ENCODE data around the gene PAK4. TPM values are rescaled to one million over a fixed set of nuclear protein-coding genes. Genes with fewer than 3 reads are reported as not detected.

The PAK4 gene
- total RNA-seq, 8 experiments from 2014 or later = 6.5 to 42.8 (median 11.9) TPM

DNA sequence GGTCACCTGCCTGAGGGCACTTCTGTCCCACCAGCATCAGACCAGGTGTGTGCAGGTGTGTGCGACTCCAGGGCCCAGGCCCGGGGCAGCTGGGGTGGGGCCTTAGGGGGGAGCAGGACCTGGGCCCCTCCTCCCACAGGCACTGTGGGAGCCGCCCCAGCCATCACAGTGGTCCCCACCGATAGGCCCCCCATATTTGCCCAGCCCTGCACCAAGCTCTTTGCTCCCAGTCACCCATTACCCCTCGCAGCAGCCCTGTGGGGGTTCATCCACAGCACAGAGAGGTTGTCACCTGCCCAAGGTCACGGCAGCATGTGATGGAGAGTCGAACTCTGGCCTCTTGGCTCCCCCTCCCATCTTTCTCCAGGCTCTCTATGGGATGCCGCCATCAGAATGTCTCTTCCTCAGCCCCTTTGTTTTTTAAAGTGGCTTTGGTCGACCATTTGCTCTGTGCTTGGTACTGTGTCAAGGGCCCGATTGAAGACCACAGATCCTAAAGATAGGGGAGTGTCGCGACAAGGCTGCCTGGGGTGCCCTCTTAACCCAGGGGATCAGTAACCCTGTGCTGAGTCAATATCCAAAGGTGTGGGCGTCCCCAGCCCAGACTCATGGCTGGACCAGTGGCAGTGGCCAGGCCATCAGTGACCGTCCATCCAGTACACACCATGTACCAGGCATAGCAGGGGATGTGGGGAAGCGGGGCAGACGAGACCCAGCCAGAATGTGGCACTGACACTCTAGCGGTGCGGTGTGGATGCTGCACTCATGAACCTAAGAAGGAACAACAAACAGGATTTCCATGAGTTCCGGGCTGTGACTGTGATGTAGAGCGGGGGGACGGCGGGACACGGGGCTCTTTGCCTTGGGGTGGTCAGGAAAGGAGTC, 42.9 kb downstream of the PAK4 start:
- peaks cover 2 to 11% of the 10 kb centered on the region in 2 donors for H3K4me1 ChIP-seq (replicated peaks in 1 of 2)
- in situ Hi-C loops (cut with MboI; ENCODE audit: low pct_unique_long_range_greater_than_20kb in 2 of 9, low sequenced_read_pairs in 9 of 9, unreplicated experiment in 9 of 9) = no loop called here
- no peak for ATAC-seq (replicated peaks in 6 of 8)
- 87 to 100% (median 94%) methylated on average over 3 to 6 of the region's 23 CpGs; no CpG with 5 or more reads in 5 of the 10 experiments for WGBS, 10 experiments
- no peak overlapping the region for H3K4me3 ChIP-seq
- H3K27ac ChIP-seq = no peak overlapping the region

GRCh38 chr19:39169143-39169810, 43.7 kb downstream of the PAK4 start:
- no peak for ATAC-seq (replicated peaks in 6 of 8)
- 94 to 100% methylated on average over 2 to 7 of the region's 36 CpGs; no CpG with 5 or more reads in 8 of the 10 experiments for WGBS, 10 experiments
- in situ Hi-C loops (cut with MboI; ENCODE audit: low pct_unique_long_range_greater_than_20kb in 2 of 9, low sequenced_read_pairs in 9 of 9, unreplicated experiment in 9 of 9) = no loop called here
- Histone ChIP-seq H3K4me1 (replicated peaks in 1 of 2) (peaks cover 2 to 11% of the 10 kb centered on the region in 2 donors), H3K27ac (no peak overlapping the region), H3K4me3 (no peak overlapping the region)

DNA sequence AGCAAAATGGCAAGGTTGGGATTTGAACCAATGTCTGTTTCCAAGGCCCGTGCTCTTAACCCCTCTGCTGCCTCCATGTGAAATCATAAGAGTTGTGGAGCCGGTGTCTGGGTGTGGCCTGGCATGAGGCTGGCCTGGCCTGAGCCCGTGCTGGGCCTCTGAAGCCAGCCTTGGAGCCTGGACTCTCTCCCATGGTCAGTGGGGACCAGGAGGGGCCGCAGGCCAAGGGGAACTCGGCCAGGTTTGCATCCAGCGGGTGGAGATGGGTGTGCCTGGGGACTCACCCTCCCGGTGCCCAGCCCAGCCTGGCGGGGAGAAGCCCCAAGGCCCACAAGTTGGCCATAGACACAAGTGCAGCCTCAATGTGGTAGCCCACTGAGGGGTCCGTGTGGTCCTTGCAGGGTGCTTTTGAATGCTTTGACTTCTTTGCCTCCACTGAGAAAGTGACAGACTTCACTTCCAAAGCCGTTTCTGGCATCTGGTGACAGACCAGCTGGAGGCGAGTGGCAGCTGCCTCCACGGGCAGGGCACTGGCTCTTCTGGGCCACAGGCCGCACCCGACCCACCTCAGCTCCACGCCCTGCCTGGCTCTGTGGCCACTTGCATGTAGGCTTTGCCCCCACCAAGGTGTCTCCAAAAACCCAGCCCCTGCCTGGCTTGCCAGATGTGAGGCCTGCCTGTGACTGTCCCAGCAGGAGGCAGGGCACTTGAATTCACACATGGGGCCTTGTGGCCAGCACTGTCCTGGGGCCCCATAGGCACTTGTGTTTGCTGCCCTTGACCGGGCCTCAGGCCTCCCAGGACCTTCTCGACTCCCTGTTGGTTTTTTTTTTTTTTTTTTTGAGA, 45.0 kb downstream of the PAK4 start:
- H3K27ac ChIP-seq = no peak overlapping the region
- in situ Hi-C loops (cut with MboI; ENCODE audit: low pct_unique_long_range_greater_than_20kb in 2 of 9, low sequenced_read_pairs in 9 of 9, unreplicated experiment in 9 of 9) = no loop called here
- no peak overlapping the region for H3K4me3 ChIP-seq
- ATAC-seq (replicated peaks in 6 of 8) = peak in 3 of 8 experiments; percentile 27 to 71 (median 57)
- 33 to 88% (median 79%) methylated on average over 2 to 6 of the region's 17 CpGs; no CpG with 5 or more reads in 7 of the 10 experiments for WGBS, 10 experiments
- peaks cover 2 to 11% of the 10 kb centered on the region in 2 donors for H3K4me1 ChIP-seq (replicated peaks in 1 of 2)

DNA sequence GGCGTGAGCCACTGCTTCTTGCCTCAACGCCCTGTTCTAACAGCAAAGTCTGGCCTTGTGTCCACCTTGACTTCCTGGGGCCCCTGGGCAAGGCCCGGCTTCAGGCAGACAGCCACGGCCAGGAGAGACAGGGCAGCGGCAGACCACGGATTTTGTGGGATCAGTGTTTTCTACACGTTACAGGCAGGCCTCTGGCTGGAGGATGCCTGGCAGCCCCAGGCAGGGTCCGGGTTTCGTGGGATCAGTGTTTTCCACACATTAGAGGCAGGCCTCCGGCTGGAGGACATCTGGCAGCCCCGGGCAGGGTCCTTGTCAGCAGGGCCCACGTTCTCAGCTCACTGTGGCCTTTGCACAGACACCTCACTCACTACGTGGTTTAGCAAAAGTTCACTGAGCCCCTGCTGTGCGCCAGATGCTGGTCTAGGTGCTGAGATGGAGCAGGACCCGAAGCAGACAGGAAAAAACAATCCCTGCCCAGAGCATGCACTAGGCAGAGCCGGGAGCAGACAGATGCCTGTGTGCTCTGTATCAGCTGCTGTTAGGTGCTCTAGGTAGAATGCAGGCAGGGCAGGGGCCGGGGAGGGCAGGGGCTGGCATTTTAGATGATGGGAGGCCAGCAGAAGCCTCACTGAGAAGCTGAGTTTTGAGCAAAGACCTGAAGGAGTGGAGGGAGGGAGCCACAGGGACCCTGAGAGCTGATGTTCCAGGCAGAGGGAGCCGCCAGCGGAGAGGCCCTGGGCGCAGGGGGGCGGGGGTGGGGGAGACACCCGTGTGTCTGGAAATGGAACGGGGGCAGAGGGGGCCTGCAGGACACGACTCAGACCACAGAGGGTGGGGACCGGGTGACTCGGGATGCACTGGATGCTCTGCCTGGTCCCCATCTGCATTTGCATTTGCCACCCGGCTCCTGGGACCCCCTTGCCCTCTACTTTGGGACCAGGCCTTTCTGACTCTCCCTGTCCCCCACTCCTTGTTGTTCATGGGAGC, 46.2 kb downstream of the PAK4 start:
- WGBS, 10 experiments = 76 to 97% (median 83%) methylated on average over 1 to 9 of the region's 27 CpGs; no CpG with 5 or more reads in 4 of the 10 experiments
- no peak overlapping the region for H3K27ac ChIP-seq
- in situ Hi-C loops (cut with MboI; ENCODE audit: low pct_unique_long_range_greater_than_20kb in 2 of 9, low sequenced_read_pairs in 9 of 9, unreplicated experiment in 9 of 9) = no loop called here
- no peak for ATAC-seq (replicated peaks in 6 of 8)
- H3K4me1 ChIP-seq (replicated peaks in 1 of 2) = peaks cover 2 to 8% of the 10 kb centered on the region in 2 donors
- no peak overlapping the region for H3K4me3 ChIP-seq

DNA sequence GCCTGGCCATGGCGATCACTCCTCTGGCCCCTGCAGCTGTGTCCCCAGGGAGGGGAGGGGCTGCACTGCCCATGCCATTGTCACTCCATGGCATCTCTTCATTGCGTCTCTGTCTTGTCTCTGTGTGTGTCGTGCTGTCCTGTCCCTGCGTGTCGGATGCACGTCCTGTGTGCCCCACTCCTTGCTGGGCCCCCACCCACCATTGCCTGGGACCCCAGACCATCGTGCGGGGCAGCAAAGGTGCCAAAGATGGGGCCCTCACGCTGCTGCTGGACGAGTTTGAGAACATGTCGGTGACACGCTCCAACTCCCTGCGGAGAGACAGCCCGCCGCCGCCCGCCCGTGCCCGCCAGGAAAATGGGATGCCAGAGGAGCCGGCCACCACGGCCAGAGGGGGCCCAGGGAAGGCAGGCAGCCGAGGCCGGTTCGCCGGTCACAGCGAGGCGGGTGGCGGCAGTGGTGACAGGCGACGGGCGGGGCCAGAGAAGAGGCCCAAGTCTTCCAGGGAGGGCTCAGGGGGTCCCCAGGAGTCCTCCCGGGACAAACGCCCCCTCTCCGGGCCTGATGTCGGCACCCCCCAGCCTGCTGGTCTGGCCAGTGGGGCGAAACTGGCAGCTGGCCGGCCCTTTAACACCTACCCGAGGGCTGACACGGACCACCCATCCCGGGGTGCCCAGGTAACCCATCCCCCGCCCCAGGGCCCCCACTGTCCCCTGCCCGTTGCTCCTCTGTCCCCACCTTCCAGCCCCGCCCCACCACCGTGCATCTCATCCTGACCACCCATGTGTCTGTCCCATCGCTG, 47.3 kb downstream of the PAK4 start:
- H3K4me1 ChIP-seq (replicated peaks in 1 of 2) = no peaks in the 10 kb centered on the region
- no peak overlapping the region for H3K27ac ChIP-seq
- H3K4me3 ChIP-seq = no peak overlapping the region
- 86 to 100% (median 95%) methylated on average over 1 to 8 of the region's 45 CpGs; no CpG with 5 or more reads in 6 of the 10 experiments for WGBS, 10 experiments
- no peak for ATAC-seq (replicated peaks in 6 of 8)
- in situ Hi-C loops (cut with MboI; ENCODE audit: low pct_unique_long_range_greater_than_20kb in 2 of 9, low sequenced_read_pairs in 9 of 9, unreplicated experiment in 9 of 9) = no loop called here

DNA sequence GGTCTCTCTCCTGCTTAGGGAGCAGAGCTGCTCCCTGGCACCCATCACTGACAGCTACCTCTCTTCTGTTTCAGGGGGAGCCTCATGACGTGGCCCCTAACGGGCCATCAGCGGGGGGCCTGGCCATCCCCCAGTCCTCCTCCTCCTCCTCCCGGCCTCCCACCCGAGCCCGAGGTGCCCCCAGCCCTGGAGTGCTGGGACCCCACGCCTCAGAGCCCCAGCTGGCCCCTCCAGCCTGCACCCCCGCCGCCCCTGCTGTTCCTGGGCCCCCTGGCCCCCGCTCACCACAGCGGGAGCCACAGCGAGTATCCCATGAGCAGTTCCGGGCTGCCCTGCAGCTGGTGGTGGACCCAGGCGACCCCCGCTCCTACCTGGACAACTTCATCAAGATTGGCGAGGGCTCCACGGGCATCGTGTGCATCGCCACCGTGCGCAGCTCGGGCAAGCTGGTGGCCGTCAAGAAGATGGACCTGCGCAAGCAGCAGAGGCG, 48.0 kb downstream of the PAK4 start:
- ATAC-seq (replicated peaks in 6 of 8) = no peak
- H3K27ac ChIP-seq = no peak overlapping the region
- WGBS, 10 experiments = no CpG with 5 or more reads among the region's 25 CpGs
- in situ Hi-C loops (cut with MboI; ENCODE audit: low pct_unique_long_range_greater_than_20kb in 2 of 9, low sequenced_read_pairs in 9 of 9, unreplicated experiment in 9 of 9) = no loop called here
- H3K4me1 ChIP-seq (replicated peaks in 1 of 2) = no peaks in the 10 kb centered on the region
- H3K4me3 ChIP-seq = no peak overlapping the region

GRCh38 chr19:39174142-39174541, 48.6 kb downstream of the PAK4 start:
- in situ Hi-C loops (cut with MboI; ENCODE audit: low pct_unique_long_range_greater_than_20kb in 2 of 9, low sequenced_read_pairs in 9 of 9, unreplicated experiment in 9 of 9) = no loop called here
- Histone ChIP-seq H3K4me3 (no peak overlapping the region), H3K27ac (no peak overlapping the region), H3K4me1 (replicated peaks in 1 of 2) (no peaks in the 10 kb centered on the region)
- ATAC-seq (replicated peaks in 6 of 8) = no peak
- no CpG with 5 or more reads among the region's 16 CpGs for WGBS, 10 experiments

DNA sequence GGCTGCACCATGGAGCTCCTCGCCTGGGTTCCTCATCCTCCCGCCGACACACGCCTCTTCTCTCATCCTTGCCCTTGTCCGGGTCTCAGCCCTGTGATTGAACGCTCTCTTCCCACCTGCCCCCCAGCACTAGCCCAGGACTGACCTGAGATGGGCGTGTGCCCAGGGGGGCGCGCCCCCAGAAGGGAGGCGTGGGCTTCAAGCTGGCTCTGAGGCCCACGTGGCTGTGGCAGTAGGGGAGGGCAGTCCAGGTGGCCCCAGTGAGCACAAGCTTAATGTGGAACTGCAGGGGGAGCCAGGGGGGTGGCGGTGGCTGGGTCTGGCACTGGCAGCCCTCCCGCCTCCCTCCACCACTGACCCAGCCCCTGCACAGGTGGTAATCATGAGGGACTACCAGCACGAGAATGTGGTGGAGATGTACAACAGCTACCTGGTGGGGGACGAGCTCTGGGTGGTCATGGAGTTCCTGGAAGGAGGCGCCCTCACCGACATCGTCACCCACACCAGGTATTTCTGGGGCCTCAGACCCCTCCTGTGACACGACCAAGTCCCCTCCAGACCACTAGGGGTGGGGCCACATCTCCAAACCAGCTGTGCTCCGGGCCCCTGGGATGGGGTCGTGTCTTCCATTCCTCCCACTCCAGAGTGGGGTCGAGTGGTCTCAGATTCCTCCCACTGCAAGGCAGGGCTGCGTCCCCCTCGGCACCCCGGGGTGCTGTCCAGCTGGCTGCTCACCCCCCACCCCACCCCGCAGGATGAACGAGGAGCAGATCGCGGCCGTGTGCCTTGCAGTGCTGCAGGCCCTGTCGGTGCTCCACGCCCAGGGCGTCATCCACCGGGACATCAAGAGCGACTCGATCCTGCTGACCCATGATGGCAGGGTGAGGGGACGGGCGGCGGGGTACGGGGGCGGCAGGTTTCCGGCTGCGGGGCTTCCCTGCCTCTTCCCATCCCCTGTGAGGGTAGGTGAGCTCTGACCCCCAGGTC, 49.3 kb downstream of the PAK4 start:
- WGBS, 10 experiments = 100% methylated on average over 2 of the region's 43 CpGs; no CpG with 5 or more reads in 9 of the 10 experiments
- in situ Hi-C loops (cut with MboI; ENCODE audit: low pct_unique_long_range_greater_than_20kb in 2 of 9, low sequenced_read_pairs in 9 of 9, unreplicated experiment in 9 of 9) = no loop called here
- Histone ChIP-seq H3K4me1 (replicated peaks in 1 of 2) (no peaks in the 10 kb centered on the region), H3K4me3 (no peak overlapping the region), H3K27ac (no peak overlapping the region)
- ATAC-seq (replicated peaks in 6 of 8) = no peak

- Histone ChIP-seq H3K27ac (no peak overlapping the region), H3K4me3 (no peak overlapping the region), H3K4me1 (replicated peaks in 1 of 2) (no peaks in the 10 kb centered on the region)
- WGBS, 10 experiments = 100% methylated on average over 1 to 3 of the region's 7 CpGs; no CpG with 5 or more reads in 7 of the 10 experiments
- ATAC-seq (replicated peaks in 6 of 8) = no peak
- in situ Hi-C loops (cut with MboI; ENCODE audit: low pct_unique_long_range_greater_than_20kb in 2 of 9, low sequenced_read_pairs in 9 of 9, unreplicated experiment in 9 of 9) = no loop called here
Observed at GRCh38 chr19:39175564-39175963, 50.0 kb downstream of the PAK4 start.

- no peaks in the 10 kb centered on the region for H3K4me1 ChIP-seq (replicated peaks in 1 of 2)
- ATAC-seq (replicated peaks in 6 of 8) = no peak
- no peak overlapping the region for H3K27ac ChIP-seq
- 83 to 100% (median 87%) methylated on average over 1 to 2 of the region's 10 CpGs; no CpG with 5 or more reads in 6 of the 10 experiments for WGBS, 10 experiments
- in situ Hi-C loops (cut with MboI; ENCODE audit: low pct_unique_long_range_greater_than_20kb in 2 of 9, low sequenced_read_pairs in 9 of 9, unreplicated experiment in 9 of 9) = no loop called here
- no peak overlapping the region for H3K4me3 ChIP-seq
Observed at GRCh38 chr19:39177110-39177699, 51.6 kb downstream of the PAK4 start.

Data from motor neuron (in vitro differentiated cells).